ENCODE results near the gene SCYGR8.

DNA sequence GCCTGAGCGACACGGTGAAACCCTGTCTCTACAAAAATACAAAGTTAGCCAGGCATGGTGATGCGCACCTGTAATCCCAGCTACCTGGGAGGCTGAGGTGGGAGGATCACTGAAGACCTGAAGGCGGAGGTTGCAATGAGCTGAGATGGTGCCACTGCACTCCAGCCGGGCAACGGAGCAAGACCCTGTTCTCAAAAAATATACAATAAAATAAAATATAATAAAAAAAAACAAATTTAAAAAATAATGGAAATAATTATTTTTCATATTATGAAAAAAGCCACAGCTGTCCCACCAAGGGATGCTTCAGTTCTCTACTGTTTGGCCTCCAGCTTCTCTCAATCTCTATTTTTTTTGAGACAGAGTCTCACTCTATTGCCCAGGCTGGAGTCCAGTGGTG, 38.3 kb upstream of the SCYGR8 start:
- TF ChIP-seq POLR2A (IDR thresholded peaks at IDR 0.05): no peak
- TF ChIP-seq CTCF (IDR thresholded peaks at IDR 0.05): no peak

Data from Peyer's patch (tissue), 4 donors.